Epithelial cell of proximal tubule (primary cell): Measurements from ENCODE around the gene CEP112. TPM values are rescaled to one million over a fixed set of nuclear protein-coding genes. Genes with fewer than 3 reads are reported as not detected.

ENCODE experiments used
- DNase-seq: peaks from one replicate; pipeline ENCODE4 v3.0.0-alpha.2; 2011; ENCODE audit warnings: low read depth
- H3K4me3 ChIP-seq: 2 replicates; pipeline ENCODE4 v1.5.1; 2011; ENCODE audit warnings: low read depth, mild to moderate bottlenecking, low read length
- total RNA-seq: library from RNA; depleted of rRNA; stranded (reverse); fragments of >200 nt; gene quantifications from 2 replicates; pipeline ENCODE4 v1.2.3, GENCODE V29; 2015
- TF ChIP-seq, protein P1 (sequence below): conservative IDR thresholded peaks from 2 replicates; pipeline ENCODE4 v1.5.1; 2012; ENCODE audit warnings: low read depth, mild to moderate bottlenecking, low read length

Gene CEP112
- total RNA-seq, 1 donor from 2014 or later = 4.7 TPM

DNA sequence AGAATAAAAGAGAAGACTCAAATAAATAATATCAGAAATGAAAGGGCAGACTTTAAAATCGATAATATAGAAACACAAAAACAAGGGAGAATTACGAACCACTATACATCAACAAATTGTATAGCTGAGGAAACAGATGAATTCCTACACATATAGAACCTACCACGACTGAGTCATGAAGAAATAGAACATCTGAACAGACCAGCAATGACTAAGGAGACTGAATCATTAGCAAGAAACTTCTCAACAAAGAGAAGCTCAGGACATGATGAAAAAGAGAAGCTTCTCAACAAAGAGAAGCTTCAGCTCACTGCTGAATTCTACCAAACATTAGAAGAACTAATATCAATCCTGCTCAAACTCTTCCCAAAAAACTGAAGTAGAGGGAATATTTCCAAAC is 255.9 kb downstream of the CEP112 start:
- TF ChIP-seq, protein P1, sequence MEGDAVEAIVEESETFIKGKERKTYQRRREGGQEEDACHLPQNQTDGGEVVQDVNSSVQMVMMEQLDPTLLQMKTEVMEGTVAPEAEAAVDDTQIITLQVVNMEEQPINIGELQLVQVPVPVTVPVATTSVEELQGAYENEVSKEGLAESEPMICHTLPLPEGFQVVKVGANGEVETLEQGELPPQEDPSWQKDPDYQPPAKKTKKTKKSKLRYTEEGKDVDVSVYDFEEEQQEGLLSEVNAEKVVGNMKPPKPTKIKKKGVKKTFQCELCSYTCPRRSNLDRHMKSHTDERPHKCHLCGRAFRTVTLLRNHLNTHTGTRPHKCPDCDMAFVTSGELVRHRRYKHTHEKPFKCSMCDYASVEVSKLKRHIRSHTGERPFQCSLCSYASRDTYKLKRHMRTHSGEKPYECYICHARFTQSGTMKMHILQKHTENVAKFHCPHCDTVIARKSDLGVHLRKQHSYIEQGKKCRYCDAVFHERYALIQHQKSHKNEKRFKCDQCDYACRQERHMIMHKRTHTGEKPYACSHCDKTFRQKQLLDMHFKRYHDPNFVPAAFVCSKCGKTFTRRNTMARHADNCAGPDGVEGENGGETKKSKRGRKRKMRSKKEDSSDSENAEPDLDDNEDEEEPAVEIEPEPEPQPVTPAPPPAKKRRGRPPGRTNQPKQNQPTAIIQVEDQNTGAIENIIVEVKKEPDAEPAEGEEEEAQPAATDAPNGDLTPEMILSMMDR = no peak
- DNase-seq = peak; percentile 9
- H3K4me3 ChIP-seq = no peak overlapping the region

DNA sequence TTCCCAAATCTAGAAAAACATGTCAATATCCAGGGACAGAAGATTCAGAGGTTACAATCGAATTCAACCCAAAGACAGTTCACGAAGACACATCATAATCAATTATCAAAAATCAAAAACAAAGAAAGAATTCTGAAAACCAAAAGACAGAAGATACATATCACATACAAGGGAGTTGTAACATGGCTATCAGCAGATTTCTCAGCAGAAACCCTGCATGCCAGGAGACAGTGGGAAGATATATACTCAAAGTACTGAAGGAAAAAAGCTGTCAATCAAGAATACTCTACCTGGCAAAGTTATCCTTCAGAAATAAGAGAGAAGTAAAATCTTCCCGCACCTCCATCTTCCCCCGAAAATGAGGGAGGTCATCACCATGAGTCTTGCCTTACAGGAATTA is 258.6 kb downstream of the CEP112 start:
- H3K4me3 ChIP-seq = no peak overlapping the region
- TF ChIP-seq, protein P1 = no peak
- no peak for DNase-seq

DNA sequence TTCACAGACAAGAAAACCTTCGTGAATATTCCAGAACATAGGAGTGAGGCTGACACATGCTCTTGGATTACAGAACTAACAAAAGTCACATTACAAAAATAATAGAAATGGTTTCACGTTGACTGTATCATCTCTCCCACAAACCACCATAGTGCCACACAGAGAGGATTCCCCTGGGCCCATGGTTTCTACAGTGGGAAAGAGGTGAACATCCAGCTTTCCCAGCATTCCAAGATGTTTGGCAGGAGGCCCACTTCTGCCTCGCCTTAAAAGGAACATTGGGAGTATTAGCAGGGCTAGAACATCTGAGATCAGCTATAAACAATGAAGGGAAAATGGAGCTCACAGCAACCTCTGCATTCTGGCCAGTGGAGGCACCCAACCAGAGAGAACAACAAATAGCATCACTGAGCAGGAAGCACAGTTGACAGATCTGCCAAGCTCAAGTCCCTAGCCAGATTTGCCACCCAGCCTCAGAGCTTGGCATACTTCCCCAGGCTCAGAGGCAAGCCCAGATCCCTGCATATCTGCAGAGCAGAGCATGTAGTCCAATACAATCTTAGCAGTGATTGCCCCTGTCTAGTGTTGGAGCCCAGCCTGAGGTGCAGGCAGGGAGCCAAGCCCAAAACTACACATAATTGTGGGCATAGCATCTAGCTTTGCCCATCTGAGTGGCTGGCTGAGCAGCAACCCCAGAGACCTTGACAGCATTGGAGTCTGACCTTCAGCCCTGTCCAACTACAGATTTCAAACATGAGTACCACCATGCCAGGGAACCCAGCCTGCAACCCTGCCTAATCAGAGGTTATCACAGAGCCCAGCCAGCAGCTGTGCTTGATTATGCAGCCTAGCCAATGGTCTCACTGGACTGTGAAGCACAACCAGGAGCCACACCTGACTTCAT is 260.4 kb downstream of the CEP112 start:
- DNase-seq = peak; percentile 68

DNA sequence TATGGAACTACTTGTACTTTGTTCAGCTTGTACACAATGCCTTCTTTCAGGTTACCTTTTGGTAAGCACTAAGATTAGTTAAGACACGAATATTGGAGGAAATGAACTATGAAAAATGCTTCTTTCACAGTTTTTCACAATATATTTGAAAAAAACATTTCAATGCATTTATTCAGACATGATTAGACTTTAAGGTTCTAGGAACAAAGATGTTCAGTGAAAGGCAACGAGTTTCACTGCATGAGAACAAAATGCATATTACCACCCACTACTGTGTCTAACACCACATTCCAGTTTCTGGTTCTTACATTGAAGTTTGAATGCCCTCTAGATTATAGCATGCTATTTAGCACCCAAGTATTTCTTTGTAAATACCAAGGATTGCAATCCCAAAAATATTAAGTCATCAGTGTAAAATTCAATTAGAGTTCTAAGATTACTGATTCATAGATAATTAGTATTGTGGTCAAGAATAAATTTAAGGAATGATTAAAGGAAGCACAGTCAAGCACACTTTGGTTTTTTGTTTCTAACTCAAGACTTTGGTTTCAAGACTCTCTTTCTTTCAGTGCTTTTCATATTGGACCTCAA is 261.7 kb downstream of the CEP112 start:
- DNase-seq = no peak
- TF ChIP-seq, protein P1 = no peak
- no peak overlapping the region for H3K4me3 ChIP-seq

More for the DNA sequence above, 260.4 kb downstream of the CEP112 start:
- TF ChIP-seq, protein P1 = no peak
- no peak overlapping the region for H3K4me3 ChIP-seq

DNA sequence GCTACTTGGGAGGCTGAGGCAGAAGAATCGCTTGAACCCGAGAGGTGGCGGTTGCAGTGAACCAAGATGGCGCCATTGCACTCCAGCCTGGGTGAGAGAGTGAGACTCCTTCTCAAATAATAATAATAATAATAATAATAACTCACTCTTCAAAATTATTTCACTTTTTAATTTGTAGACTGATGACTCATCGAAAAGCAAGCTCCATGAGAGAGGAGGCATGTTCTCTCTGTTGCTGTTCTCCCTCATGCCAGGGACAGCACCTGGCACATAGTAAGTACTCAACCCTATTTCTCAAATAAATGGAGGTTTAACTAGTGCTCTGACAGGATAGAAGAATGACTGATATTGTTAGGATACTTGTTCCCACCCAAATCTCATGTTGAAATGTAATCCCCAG is 265.3 kb downstream of the CEP112 start:
- no peak for DNase-seq
- no peak overlapping the region for H3K4me3 ChIP-seq
- TF ChIP-seq, protein P1 = no peak

DNA sequence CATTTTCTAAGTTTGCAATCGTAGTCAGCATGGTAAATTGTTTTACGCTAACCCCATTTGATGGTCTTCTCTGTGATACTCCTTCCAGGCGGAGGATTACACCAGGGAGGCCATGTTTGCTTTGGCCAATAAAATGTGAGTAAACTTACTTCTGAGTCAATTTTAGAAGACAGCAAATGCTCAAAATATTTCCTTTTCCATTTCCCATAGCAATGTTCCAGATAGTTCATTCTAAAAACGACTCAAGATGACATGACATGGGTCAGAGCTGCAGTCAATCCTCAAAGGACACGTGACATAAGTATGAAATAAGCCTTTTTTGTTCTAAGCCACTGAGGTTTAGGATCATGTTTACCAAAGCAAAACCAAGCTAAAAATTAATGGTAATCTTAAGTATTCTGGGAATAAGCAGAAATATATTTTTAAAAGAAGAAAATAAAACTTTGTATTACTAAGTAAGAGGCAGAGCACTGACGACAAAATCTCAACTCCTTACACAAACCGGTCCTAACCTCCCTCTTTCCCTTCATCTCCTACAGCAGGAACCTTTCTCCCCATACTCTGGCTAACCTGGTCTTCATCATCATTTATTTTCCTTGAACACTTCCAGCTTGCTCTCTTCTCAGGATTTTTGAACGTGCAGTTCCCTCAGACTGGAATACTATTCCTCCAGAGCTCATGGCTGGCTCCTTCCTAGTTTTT is 266.2 kb downstream of the CEP112 start:
- TF ChIP-seq, protein P1 = no peak
- DNase-seq = no peak
- H3K4me3 ChIP-seq = no peak overlapping the region
